GM21717 (cell line): ENCODE results near the gene TAPT1.
A peak's percentile ranks its signal among the peaks of the same experiment; 100 is the strongest.
"Not testable (repeated sequence)": the region's sequence is repeated elsewhere in the genome, so short reads cannot be mapped to it uniquely, and the experiment has no call there.

ENCODE experiments used
- ATAC-seq: cut with Tn5 transposase; IDR thresholded peaks from one replicate; pipeline ENCODE4 v1.9.1; 2021; ENCODE audit warnings: mild to moderate bottlenecking, moderate library complexity; ENCODE audit not compliant: unreplicated experiment

TAPT1 gene

DNA sequence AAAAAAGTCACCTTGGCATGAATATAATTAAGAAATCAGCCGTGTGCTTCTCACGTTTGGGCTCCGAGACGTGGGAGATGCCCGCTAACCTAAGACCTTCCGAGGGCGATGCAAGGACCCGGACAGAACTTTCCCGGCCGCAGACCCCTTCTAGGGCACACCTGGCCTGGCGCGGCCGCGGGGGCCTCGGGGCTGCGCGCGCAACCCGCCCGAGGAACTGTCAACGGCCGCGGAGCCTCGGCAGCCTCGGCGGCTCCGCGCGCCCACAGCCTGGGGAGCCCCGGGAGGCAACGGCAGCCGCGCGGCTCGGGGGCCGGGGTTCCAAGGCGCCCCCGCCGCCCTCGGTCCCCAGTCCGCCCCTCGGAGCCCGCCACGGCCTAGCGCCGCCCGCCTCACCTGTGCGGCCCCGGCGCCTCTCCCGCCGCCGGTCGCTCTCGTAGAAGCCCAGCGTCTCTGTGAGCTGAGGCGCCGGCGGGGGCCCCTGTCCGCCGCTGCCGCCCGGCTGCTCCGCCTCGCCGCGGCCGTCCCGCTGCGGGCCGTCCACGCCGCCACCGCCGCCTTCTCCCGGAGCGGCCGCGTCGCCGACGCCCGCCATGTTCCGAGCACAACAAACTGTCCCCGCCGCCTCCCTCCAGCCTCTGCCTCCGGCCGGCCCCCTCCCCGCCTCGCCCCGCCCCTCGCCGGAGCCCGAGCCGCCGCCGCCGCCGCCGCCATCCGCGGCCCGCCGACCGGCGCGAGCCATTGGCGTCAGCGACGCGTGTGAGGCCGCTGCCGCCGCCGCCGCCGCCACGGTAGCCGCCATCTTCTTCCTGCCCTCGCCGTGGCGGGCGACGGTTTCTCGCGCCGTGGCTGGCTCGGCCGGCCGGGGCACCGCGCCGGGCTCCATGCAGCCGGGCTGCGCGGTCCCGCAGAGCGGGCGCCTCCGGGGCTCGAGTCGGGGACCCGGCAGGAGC is at the start of gene TAPT1:
TSS of gene TAPT1 (minus strand) at position 609 of the 953 bp plus-strand sequence. CDS start at position 595, 14 bp downstream.
- ATAC-seq, result peak; percentile 68

DNA sequence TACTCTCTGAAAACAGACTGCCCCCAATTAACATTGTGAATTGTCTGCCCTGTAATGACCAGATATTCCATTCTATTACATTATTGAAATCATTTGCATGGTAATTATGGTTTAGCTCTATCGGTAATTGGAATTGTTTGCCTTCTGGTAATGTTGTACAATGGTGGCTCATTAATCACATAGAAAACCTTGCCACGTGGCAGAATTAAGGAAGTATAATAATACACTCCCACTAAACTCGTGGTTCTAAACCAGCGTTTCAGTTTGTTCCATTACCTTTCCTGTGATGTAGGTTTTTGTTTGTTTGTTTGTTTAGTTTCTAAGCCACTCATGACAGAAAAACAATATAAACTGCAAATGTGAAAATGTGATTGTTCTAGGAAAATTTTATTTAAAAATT is 45.1 kb upstream of the TAPT1 start:
- no peak for ATAC-seq

DNA sequence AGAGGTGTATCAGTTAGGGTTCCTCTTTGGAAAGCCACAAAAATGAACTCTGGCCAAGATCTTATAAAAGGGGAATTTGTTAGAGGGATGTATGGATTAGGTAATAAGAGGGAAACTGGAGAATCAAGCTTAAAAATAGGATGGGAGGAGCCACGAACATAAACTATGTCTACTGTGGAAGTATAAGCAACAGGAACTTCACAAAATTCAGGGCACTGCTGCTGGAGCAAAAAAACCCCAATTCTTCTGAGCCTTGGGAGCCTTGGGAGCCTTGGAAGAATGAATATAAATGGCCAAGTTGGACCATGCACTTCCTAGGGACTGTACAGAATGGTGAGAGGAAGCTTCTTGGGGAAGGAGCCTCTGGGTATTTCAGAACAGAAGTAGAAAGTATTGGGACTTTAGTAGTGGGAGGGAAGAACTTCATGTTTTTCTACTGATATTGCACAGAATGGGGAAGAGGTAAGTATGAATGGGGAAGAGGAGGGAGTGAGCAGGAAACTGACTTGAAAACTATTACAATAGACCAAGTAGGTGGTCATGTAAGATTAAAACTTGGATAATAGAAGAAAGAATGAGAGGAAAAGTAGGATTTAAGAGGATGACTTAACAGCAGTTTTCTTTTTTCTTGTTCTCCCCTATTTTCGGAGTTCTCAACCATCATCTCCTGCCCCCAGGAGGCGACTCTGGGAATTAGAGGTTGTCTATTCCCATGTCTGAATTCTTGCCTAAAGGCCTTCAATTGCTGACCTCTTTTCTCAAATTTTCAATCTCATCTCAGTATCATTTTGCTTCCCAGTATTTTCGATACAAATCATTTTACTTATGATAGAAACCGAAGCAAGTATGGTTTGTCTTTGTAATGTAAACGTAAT is 44.4 kb upstream of the TAPT1 start:
- ATAC-seq, result no peak

GRCh38 chr4:16269742-16270453 is 43.6 kb upstream of the TAPT1 start:
- not testable (repeated sequence) for ATAC-seq

DNA sequence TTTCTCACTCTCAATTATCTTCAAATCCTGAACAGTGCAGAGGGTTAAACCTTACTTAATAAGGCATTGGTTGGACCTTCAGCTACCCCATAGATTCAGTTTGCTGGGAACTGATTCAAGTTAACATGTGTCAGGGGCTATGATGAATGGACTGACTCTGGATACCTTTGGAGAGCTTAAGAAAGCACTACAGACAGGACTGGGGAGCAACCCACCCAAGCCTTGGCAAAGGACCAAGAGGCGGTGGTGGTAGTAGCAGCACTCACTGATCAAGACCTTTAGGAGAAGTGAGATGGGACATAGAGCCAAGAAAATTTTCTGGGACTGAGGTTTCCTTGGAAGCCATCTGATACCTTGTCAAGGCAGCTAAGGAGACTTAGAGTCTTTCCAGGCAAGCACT is 43.0 kb upstream of the TAPT1 start:
- ATAC-seq, result no peak

DNA sequence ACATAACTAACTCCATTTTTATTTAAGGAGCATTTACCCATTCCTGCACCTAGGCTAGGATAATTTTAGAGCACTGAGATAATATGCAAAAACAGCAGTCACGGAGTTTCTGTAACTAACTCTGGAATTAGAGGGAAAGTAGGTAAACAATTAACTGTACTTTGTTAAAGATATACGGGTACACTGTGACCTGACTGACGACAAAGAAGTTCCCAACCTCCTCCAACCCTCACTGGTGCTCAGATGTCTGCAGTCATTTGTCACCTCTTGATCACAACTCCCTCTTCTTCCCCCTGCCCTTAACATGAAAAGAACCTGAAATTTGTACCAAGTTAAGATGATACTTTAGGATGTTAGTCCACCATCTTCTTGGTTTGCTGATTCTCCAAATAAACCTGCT is 42.0 kb upstream of the TAPT1 start:
- no peak for ATAC-seq

GRCh38 chr4:16267639-16268038 is 41.4 kb upstream of the TAPT1 start:
- no peak for ATAC-seq

DNA sequence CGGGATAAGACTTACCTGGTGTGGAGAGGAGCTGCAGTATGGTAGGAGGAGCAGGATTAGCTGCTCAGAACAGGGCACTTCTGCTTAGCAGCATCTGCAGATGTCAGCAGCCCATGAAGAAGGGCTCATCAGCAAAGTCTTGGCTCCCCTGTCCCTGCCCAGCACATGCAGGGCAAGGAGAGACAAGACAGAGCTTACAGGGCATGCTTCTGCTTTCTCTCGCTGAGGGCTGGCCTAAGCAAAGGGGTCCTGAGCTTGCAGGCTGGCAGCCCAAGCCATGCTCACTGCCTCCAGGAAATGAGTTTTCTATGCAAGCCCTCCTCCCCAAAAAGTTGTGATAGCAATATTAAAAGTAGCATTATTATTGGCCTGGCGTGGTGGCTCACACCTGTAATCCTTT is 39.5 kb upstream of the TAPT1 start:
- ATAC-seq, result no peak

DNA sequence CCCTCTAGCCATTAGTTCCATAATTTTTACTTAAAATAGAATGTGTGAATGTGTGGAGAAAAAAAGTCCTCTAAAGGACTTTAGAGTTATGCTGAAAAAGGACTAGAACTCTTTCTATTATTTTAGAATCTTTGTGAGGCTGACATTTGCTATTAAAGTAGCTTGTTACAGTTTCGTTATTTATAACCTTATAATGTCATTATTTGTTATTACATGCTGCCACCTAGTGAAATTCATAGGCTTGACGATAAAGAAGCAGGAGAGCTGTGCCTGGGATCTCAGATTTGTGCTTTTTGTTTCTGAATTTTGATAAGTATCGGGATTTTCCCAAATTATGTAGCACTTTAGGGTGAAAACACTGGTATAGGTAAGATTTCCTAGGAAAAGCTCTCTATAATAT is 38.5 kb upstream of the TAPT1 start:
- ATAC-seq, result peak; percentile 82

DNA sequence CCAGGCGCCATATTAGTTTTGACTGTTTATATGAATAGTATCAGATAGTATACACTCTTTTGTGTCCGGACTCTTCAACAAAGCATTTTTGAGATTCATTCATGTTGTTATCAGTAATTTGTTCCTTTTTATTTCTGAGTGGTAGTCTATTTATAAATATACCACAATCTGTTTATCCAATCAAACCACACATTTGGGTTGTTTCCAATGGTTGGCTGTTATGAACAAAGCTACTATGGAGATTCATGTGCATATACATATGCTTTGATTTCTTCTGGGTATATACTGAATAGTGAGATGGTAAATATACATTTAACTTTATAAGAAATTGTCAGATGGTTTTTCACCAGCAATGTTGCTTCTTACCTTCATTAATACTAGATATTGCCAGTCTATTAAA is 36.8 kb upstream of the TAPT1 start:
- ATAC-seq, result no peak

DNA sequence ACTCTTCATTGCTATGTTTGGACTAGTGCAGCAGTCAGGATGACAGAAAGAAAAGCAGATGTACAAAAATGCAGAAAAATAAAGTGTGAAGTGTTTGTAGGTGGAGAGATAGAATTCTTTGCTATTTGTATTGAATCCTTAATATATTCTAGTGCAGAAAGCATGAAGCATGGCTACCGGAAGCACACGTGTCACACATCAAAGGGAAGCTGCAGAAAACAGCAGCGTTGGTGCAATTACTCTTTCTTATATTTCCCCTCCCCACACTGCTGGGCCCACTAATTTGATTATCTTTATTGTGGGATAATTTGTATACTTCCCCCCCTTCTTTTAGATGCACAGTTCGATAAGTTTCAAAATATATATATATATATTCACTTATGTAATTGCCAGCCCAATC is 35.9 kb upstream of the TAPT1 start:
- ATAC-seq, result no peak

- ATAC-seq, result no peak
Measured at GRCh38 chr4:16261313-16261878, 35.1 kb upstream of the TAPT1 start.

DNA sequence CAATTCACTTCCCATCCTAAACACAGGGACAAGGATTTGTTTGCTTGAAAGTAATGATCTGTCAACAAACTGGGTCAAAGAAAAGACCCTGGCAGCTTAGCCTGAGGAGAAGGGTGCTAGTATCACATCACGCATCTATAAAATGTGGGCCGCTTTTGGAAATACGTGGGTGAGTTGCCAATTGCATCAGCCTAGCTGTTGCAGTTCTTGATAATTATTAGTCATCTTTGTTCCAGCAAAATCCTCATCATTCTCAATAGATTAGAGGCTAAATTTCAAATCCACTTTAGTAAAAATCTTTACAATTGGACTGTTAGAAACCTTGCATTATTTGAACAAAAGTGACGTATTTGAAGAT is 33.6 kb upstream of the TAPT1 start:
- ATAC-seq, result no peak

GRCh38 chr4:16259241-16259888 is 33.1 kb upstream of the TAPT1 start:
- ATAC-seq, result no peak

- no peak for ATAC-seq
Measured at GRCh38 chr4:16257611-16258010, 31.3 kb upstream of the TAPT1 start.

DNA sequence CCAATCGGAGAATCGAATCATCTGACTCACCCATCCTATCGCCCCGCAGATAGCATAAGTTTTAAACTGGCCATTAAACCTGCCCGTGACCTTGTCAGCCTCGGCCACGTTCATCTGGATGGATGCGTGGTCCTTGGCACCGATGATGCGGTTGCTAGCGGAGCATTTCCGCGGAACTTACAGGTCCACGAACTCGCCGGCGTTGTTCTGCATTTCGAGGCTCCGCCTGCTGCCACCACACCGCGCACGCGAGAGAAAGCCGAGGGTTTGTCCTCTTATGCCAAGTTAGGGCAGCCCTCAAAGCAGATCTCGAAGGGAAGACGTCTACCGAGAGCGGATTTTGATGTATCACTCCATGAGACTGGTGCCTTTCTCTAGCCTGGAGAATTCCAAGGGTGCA is 30.1 kb upstream of the TAPT1 start:
- ATAC-seq, result no peak

- no peak for ATAC-seq
Measured at GRCh38 chr4:16255730-16256129, 29.5 kb upstream of the TAPT1 start.

GRCh38 chr4:16253127-16253960 is 27.1 kb upstream of the TAPT1 start:
- no peak for ATAC-seq

GRCh38 chr4:16250661-16251365 is 24.5 kb upstream of the TAPT1 start:
- no peak for ATAC-seq
